SIG-M5 (cell line): Measurements from ENCODE around the gene VASH1.

Experiments used
- DNase-seq: peaks from one replicate; lab custom pipeline; 2025; lab: John Stamatoyannopoulos, UW

VASH1 gene

GRCh38 chr14:76832503-76832988, 71.3 kb downstream of the VASH1 start:
- no peak for DNase-seq
